Keratinocyte (primary cell): Measurements from ENCODE around the gene ERICH2. TPM values are rescaled to one million over a fixed set of nuclear protein-coding genes. Genes with fewer than 3 reads are reported as not detected.

Source experiments
- DNase-seq: peaks from one replicate; pipeline ENCODE4 v3.0.0-alpha.2; 2011; ENCODE audit warnings: low read depth, missing footprints, low spot score
- FAIRE-seq: peaks from 2 replicates; lab custom pipeline; 2011; peaks lifted over from hg19 to GRCh38; lab: Jason Lieb, UNC
- H2AFZ ChIP-seq: 2 replicates; pipeline ENCODE4 v1.6.0; 2012; ENCODE audit warnings: low read length, control low read depth, inconsistent platforms; ENCODE audit not compliant: control insufficient read depth
- H3K27ac ChIP-seq: 2 replicates; pipeline ENCODE4 v1.5.1; 2011; ENCODE audit warnings: low read length; ENCODE audit not compliant: control insufficient read depth, insufficient read depth
- H3K27me3 ChIP-seq: 3 replicates; pipeline ENCODE4 v1.6.0; 2011; ENCODE audit warnings: low read length; ENCODE audit not compliant: control insufficient read depth, insufficient read depth; ENCODE audit errors: extremely low read depth
- H3K36me3 ChIP-seq, 2 experiments: 2 replicates in 1 of 2; 3 replicates in 1 of 2; pipeline ENCODE4 v1.5.1; 2011; ENCODE audit warnings: low read length in 2 of 2, mild to moderate bottlenecking in 1 of 2; ENCODE audit not compliant: control insufficient read depth in 2 of 2, insufficient read depth in 2 of 2; ENCODE audit errors: extremely low read depth in 1 of 2
- H3K4me1 ChIP-seq: 3 replicates; pipeline ENCODE4 v1.5.1; 2011; ENCODE audit warnings: low read length; ENCODE audit not compliant: control insufficient read depth, insufficient read depth; ENCODE audit errors: extremely low read depth
- H3K4me2 ChIP-seq: 3 replicates; pipeline ENCODE4 v1.6.0; 2011; ENCODE audit warnings: low read depth, low read length; ENCODE audit not compliant: control insufficient read depth, insufficient read depth; ENCODE audit errors: extremely low read depth
- H3K4me3 ChIP-seq, 3 experiments: fragments of 200-600 bp in 1 of 3; sonication (generic) in 1 of 3; 2 replicates in 2 of 3; 3 replicates in 1 of 3; pipeline ENCODE4 v1.5.1; 2011 to 2016; ENCODE audit warnings: low read length in 3 of 3, mild to moderate bottlenecking in 3 of 3, control low read depth in 2 of 3, inconsistent platforms in 1 of 3, low read depth in 1 of 3, mixed read lengths in 1 of 3, mixed run types in 1 of 3, moderate library complexity in 1 of 3; ENCODE audit not compliant: control insufficient read depth in 2 of 3, insufficient read depth in 2 of 3; ENCODE audit errors: extremely low read depth in 1 of 3
- H3K79me2 ChIP-seq: 2 replicates; pipeline ENCODE4 v1.6.0; 2012; ENCODE audit warnings: low read length; ENCODE audit not compliant: control insufficient read depth, insufficient read depth
- H3K9ac ChIP-seq: 3 replicates; pipeline ENCODE4 v1.6.0; 2011; ENCODE audit warnings: low read length; ENCODE audit not compliant: control insufficient read depth, insufficient read depth; ENCODE audit errors: extremely low read depth
- H3K9me1 ChIP-seq: 3 replicates; pipeline ENCODE4 v1.6.0; 2011; ENCODE audit warnings: low read length; ENCODE audit not compliant: control insufficient read depth, insufficient read depth; ENCODE audit errors: extremely low read depth
- H3K9me3 ChIP-seq: 2 replicates; pipeline ENCODE4 v1.5.1; 2012; ENCODE audit warnings: low read depth, low read length; ENCODE audit not compliant: control insufficient read depth
- H4K20me1 ChIP-seq: 3 replicates; pipeline ENCODE4 v1.6.0; 2011; ENCODE audit warnings: low read length; ENCODE audit not compliant: control insufficient read depth, insufficient read depth; ENCODE audit errors: extremely low read depth
- CTCF ChIP-seq, 3 experiments: IDR thresholded peaks in 1 of 3; conservative IDR thresholded peaks in 1 of 3; optimal IDR thresholded peaks in 1 of 3; 2 replicates in 2 of 3; 3 replicates in 1 of 3; pipeline versions ENCODE3 to v1.5.1; 2011; ENCODE audit warnings: low read length in 3 of 3, mild to moderate bottlenecking in 3 of 3, moderate library complexity in 2 of 3, control low read depth in 1 of 3, inconsistent platforms in 1 of 3; ENCODE audit not compliant: insufficient read depth in 2 of 3; ENCODE audit errors: extremely low read depth in 1 of 3
- EZH2 ChIP-seq: IDR thresholded peaks from one replicate; pipeline ENCODE4 v1.6.1; 2012; ENCODE audit warnings: inconsistent platforms, mild to moderate bottlenecking, low read length, moderate library complexity
- dilution Hi-C: fragments of 300-500 bp; cut with MboI; formaldehyde crosslinking; loops from one replicate; pipeline ENCODE4 v1.7.0; 2020; ENCODE audit warnings: low sequenced_read_pairs; ENCODE audit not compliant: extremely low pct_ligation_motif_present
- polyA plus RNA-seq, 5 experiments: library from polyadenylated mRNA; depleted of rRNA in 3 of 5; stranded (reverse) in 3 of 5; stranded (forward) in 1 of 5; unstranded in 1 of 5; fragments of >200 nt; gene quantifications; 1 replicate in 1 of 5; 2 replicates in 3 of 5; 3 replicates in 1 of 5; pipeline versions ENCODE4 v1.2.1 to v1.2.3, GENCODE V29; 2011 to 2012; ENCODE audit warnings: missing spikeins in 2 of 5, low read depth in 1 of 5, low replicate concordance in 1 of 5

Gene ERICH2
- polyA plus RNA-seq, 1 donor (not counting 4 experiments of a cell fraction or from before 2014, with no cell fraction given), result 1.3 TPM

DNA sequence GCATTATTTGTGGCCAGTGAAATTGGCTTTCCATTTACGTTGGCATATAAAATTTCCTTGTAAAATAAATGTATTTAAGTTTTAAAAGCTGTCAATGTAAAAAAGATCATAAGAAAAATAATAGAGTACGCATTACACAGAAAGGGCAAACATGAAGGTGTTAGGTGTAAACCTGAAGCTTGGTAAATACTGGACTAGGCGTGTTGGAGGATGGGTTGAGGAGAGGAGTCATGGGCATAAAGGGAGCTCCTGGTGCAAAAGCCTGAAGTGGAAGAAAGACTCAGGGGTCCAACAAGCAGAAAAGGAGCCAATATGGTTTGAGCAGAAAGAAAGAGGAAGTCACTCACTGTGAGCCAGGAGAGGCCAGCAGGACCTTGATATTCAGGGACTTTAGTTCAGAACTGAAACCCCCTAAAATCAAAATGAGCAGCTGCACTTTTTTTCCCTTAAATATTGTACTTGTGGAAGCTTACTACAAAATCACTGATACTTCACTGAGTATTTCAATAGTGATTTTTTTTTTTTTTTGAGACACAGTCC is 30.6 kb upstream of the ERICH2 start:
- no peaks in the 10 kb centered on the region for H3K9me3 ChIP-seq
- H3K4me3 ChIP-seq, result no peak overlapping the region
- H3K27ac ChIP-seq, result peak overlapping the region; percentile 77
- peak overlapping the region; percentile 29 for H3K9ac ChIP-seq
- no peak for FAIRE-seq
- no peaks in the 10 kb centered on the region for H4K20me1 ChIP-seq
- H3K27me3 ChIP-seq, result no peaks in the 10 kb centered on the region
- H3K4me2 ChIP-seq, result peak overlapping the region; percentile 54
- H3K9me1 ChIP-seq, result no peaks in the 10 kb centered on the region
- peak overlapping the region; percentile 50 for H2AFZ ChIP-seq
- H3K79me2 ChIP-seq, result no peaks in the 10 kb centered on the region
- no peak for DNase-seq
- H3K4me1 ChIP-seq, result peaks cover 20% of the 10 kb centered on the region
- no peaks in the 10 kb centered on the region for H3K36me3 ChIP-seq
- dilution Hi-C loops, result no loop called here
- TF ChIP-seq CTCF (optimal IDR thresholded peaks at IDR 0.05 in 1 of 3, IDR thresholded peaks at IDR 0.05 in 1 of 3, conservative IDR thresholded peaks at IDR 0.05 in 1 of 3; ENCODE audit: extremely low read depth in 1 of 3, insufficient read depth in 2 of 3, low read length in 3 of 3) (no peak), EZH2 (no peak)

- Histone ChIP-seq H3K4me2 (no peak overlapping the region), H2AFZ (no peak overlapping the region)
Observed at GRCh38 chr2:170740660-170741059, 29.5 kb upstream of the ERICH2 start.

More at GRCh38 chr2:170740660-170741059, 29.5 kb upstream of the ERICH2 start:
- dilution Hi-C loops, result no loop called here
- TF ChIP-seq EZH2 (no peak), CTCF (optimal IDR thresholded peaks at IDR 0.05 in 1 of 3, IDR thresholded peaks at IDR 0.05 in 1 of 3, conservative IDR thresholded peaks at IDR 0.05 in 1 of 3; ENCODE audit: extremely low read depth in 1 of 3, insufficient read depth in 2 of 3, low read length in 3 of 3) (no peak)
- Histone ChIP-seq H3K27ac (no peak overlapping the region), H3K27me3 (no peaks in the 10 kb centered on the region), H3K9me1 (no peaks in the 10 kb centered on the region), H3K79me2 (no peaks in the 10 kb centered on the region), H3K4me3 (no peak overlapping the region), H3K9ac (no peak overlapping the region), H4K20me1 (no peaks in the 10 kb centered on the region), H3K4me1 (peaks cover 20% of the 10 kb centered on the region), H3K36me3 (no peaks in the 10 kb centered on the region), H3K9me3 (no peaks in the 10 kb centered on the region)
- DNase-seq (no peak), FAIRE-seq (no peak)
